ENCODE data around the gene STOM.
A peak's percentile ranks its signal among the peaks of the same experiment; 100 is the strongest.
"Not testable (repeated sequence)": the region's sequence is repeated elsewhere in the genome, so short reads cannot be mapped to it uniquely, and the experiment has no call there.

The STOM gene

GRCh38 chr9:121369595-121370265, at the start of gene STOM:
STOM (minus strand) TSS chr9:121370250; CDS start chr9:121370187, 63 bp downstream.
- peak in 1 of 2 donors; percentile 43 for DNase-seq

- DNase-seq, result no peak
These were observed 41.9 kb upstream of the STOM start for GRCh38 chr9:121411993-121412392.

DNA sequence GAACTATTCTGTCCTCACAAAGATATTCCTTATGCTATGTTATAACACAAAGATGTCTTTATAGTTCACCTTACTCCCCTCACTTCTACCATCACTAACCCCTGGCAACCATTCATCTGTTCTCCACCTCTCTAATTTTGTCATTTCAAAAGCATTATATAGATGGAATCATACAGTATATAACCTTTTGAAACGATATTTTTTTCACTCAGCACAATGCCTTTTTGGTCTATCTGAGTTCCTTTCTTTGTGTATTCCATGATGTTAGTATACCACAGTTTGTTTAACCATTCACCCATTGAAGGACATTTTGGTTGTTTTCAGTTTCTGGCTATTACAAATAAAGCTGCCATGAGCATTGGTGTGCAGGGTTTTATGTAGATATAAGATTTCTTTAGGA, 35.8 kb upstream of the STOM start:
- DNase-seq, result no peak

DNA sequence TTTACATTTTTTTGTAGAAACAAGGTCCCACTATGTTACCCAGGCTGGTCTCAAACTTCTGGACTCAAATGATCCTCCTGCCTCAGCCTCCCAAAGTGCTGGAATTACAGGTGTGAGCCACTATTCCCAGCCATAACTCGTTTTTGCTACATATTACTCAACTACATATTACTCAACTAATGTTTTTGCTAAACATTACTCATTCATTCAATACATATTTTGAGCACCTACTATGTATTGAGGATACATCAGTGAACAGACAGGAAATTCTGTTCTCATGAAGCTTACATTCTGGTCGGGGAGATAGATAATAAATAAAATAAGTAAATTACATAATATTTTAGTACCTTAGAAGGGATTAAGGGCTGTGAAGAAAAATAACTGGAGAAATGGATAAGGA, 34.9 kb upstream of the STOM start:
- DNase-seq, result no peak

- peak; percentile 58 to 90 for DNase-seq
These were observed 30.0 kb upstream of the STOM start for GRCh38 chr9:121399883-121400607.

DNA sequence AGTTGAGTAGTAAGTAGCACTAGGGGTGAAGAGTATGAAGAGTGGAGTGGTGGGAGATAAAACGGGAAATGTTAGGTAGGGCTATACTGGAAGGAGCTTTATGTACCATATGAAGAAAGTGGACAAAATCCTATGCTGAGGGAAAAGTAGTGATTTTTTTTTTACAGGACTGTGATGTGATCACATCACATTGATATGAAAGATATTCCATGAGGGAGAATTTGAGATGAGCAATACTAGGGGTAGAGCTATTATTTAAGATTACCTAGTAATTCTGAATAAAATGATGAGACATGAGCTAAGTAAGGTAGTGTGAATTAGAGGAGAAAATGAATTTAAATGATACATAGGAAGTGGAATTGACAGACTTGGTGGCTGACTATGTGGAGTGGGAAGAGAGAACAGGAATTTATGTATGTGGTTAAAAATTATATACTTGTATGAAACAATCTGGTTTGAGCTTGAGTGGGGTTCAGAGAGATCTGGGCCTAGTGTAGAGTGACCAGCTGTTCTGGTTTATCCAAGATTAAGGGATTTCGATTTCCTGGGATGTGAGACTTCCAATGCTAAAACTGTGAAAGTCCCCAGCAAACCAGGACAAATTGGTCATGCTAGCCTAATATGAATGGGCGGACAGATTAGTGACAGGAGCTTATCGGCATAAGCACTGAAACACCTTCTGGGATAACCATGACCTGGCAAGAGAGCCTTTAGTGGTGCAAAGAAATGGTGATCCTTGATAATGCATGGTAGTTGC, 29.3 kb upstream of the STOM start:
- no peak for DNase-seq

GRCh38 chr9:121398374-121398773, 28.3 kb upstream of the STOM start:
- DNase-seq, result no peak

DNA sequence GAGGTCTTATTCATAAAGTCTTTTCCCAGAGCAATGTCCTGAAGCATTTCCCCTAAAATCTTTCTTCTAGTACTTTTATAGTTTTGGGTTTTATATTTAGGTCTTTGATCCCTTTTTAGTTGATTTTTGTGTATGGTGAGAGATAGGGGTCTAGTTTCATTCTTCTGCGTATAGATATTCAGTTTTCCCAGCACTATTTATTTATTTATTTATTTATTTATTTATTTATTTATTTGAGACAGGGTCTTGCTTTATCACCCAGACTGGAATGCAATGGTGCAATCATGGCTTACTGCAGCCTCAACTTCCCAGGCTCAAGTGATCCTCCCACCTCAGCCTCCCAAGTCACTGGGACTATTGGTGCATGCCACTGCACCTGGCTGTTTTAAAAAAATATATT, 27.2 kb upstream of the STOM start:
- DNase-seq, result not testable (repeated sequence)

DNA sequence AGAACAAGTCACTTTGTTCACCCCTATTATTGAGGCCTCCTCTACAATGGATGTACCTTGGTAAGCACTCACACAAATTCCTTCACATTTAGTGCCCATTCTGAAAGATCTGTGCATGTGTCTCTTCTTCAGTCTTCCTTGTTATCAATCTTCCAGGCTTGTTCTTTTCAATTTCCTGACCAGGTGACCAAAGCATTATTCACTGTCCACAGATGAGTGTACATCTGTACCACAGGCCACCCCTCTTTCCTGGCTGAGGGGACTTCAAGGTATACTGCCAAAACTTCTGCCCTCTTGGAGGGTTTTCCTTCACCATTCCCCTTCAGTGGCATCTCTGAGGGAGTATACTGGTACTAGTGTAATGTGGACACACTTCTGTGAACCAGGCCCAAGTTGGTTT, 25.5 kb upstream of the STOM start:
- no peak for DNase-seq

DNA sequence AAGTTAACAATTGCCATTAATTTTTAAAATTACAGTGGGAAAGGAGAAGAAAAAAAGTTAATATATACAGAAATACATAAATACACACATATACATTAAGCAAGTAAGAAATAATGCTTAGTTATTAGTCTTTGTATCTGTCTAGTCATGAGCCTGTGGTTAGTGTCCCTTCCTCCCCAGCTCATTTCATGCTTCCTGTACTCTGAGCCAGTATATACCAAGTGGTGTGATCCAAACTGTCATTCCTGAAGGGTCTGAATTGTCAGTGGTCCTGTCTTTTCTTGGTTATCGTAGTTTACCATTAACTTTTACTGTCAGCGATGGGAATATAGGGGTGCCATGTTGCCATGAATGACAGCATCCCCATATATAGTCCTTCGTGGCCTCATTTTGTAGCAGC, 24.2 kb upstream of the STOM start:
- DNase-seq, result peak in 1 of 2 donors; percentile 16

- no peak for DNase-seq
These were observed 23.3 kb upstream of the STOM start for GRCh38 chr9:121393318-121393717.

DNA sequence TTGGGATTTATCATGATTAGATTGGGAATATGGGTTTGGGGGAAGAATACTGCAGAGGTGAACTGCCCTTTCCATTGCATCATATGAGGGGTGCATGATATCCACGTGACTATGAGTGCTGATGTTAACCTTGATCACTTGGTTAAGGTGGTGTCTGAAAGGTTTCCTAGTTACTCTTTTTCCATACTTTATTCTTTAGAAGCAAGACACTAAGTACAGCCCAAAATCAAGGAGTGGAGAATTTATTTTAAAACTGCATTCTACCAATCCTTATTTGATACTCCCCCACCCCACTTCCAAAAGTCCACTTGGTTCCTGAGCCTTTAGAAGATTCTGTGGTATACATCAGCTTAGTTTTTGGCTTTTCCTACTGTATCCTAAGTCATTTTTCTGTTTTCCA, 20.3 kb upstream of the STOM start:
- no peak for DNase-seq

DNA sequence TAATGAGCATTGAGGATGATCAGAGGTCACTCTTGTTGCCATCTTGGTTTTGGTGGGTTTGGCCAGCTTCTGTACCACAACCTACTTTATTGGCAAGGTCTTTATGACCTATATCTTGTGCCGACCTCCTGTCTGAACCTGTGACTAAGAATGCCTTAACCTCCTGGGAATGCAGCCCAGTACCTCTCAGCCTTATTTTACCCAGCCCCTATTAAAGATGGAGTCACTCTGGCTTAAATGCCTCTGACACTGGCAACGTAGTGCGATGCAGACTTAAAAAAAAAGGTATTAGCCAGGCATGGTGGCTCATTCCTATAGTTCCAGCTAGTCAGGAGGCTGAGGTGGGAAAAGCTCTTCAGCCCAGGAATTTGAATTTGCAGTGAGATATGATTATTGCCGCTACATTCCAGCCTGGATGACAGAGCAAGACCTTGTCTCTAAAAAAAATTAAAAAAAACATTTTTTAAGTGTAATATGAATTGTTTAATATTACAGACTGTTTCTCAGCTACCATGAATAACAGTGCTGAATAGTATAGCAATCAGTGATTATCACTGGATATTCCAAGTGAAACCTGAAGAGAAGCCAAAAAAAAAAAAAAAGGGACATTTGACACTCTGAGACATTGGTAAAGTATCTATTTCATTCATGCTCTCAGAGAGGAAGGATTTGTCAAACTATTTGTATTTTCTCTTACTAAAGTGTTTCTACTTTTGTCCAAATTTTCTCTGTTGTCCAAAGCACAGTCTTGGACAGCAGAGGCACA, 18.3 kb upstream of the STOM start:
- no peak for DNase-seq

GRCh38 chr9:121386442-121387175, 16.6 kb upstream of the STOM start:
- no peak for DNase-seq

- no peak for DNase-seq
These were observed 13.7 kb upstream of the STOM start for GRCh38 chr9:121383715-121384114.

DNA sequence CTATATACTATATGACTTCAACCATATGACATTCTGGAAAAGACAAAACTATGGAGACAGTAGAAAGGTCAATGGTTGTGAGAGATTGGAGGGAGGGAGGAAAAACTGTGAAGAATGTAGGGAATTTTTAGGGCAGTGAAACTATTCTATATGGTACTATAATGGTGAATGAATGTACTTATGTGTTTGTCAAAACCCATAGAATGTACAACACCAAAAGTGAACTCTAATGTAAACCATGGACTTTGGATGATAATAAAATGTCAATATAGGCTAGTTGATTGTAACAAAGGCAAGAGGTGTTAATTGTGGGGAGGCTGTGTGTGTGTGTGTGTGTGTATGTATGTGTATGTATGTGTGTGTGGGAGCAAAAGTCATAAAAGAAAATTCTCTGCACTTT, 10.8 kb upstream of the STOM start:
- no peak for DNase-seq

DNA sequence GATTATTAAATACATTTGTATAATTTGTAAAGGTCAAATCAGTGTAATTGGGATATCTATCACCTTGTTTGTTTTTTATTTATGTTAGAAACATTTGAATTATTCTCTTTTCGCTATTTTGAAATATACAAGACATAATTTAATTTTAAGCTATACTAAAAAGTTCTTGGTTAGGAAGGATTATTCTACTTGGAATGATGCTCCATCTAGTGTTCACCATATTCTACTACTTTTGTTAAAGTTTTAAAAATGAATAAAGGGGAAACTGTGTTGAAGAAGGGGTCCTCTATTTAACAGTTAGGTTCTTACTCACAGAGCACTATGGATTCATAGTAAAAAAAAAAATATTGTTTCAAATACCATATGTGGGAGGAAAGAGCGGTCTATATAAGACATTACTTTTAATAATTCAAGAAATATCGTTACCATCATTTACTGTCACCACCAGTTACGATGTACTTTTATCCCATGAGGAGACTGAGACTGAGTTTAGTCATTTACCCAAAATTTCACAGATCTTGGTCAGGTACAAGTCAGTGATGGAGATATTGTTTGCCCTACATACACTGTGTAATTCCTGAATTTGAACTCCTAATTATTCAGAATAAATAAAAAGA, 6.3 kb upstream of the STOM start:
- DNase-seq, result peak; percentile 25 to 41

DNA sequence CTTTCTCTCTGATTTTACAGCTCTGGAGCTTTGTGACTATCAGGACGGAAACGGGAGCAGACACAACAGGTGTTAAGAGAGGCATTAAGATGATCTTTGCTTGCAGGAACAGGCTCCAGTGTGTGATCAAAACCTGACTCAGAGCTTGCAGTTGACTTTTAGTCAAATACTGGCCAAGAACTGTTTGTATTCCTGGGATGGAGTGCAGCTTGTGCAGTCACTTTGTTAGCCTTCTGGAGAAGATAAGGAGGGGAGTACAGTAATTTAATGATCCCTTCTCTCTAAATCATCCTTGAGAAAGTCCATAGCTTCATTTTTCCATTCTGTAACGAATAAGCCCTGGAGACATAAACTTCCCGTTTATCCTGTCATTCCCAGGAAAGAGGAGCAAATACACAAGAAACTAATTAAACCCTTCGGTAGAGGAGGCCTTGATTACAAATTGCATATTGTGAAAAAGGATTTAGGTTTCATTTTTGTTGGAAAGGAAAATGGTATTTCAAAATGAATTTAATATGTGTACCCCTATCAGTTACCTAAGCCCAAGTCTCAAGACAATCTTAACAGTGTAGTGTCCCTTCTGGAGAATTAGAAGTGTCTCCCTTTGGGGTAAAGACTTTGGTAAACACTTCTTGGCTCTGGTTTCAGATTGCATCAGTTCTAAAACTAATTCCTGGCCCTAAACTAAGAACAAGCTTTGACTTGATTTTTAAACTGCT, 3.1 kb upstream of the STOM start:
- DNase-seq, result no peak

- peak in 1 of 2 donors; percentile 20 for DNase-seq
These were observed 2.4 kb upstream of the STOM start for GRCh38 chr9:121372239-121373010.

DNA sequence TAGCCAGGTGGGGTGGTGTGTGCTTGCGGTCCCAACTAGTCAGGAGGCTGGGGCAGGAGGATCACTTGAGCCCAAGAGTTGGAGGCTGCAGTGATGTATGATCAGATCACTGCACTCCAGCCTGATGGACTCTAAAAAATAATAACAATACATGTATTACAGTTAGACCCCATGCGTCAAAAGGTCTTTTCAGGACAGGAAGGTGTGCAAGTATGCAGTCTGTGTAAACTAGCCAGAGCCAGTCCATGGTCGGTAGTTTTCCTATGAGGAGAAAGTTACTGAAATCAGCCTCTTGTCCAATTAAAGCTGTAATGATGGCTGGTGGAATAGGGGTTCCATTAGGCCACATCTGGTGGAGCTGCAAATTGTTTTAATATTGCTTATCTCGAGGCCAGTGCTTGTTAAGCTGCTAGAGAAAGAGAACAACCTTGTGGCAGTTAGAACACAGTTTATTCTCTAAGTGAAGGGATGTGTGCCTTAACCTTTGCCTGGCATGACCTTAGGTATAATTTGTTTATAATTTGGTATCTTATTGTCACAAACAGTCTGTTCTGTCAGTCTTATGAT, 1.5 kb upstream of the STOM start:
- no peak for DNase-seq
